ENCODE measurements around the gene GRM8.

- TF ChIP-seq FOXM1 (IDR thresholded peaks at IDR 0.05; ENCODE audit: borderline replicate concordance) (no peak), TARDBP (IDR thresholded peaks at IDR 0.05) (no peak), SP1 (IDR thresholded peaks at IDR 0.05) (no peak), LEF1 (IDR thresholded peaks at IDR 0.05; ENCODE audit: borderline replicate concordance) (no peak)
These were observed 407.4 kb downstream of the GRM8 start for GRCh38 chr7:126845331-126845730.

All from HEK293T (cell line).